SU-DHL-6 (cell line): ENCODE data around the gene IGSF11.

Source experiments
- H2AFZ ChIP-seq: fragments of 200-600 bp; sonication (generic); 2 replicates; pipeline ENCODE4 v1.6.1; 2014; ENCODE audit warnings: low read depth, mild to moderate bottlenecking, moderate library complexity, mixed read lengths, antibody characterized with exemption, low read length; ENCODE audit not compliant: severe bottlenecking
- H3F3A ChIP-seq: fragments of 200-600 bp; shearing (Covaris generic); 2 replicates; pipeline ENCODE4 v1.6.0; 2016; ENCODE audit warnings: antibody characterized with exemption, mild to moderate bottlenecking; ENCODE audit not compliant: insufficient read depth
- H3K27ac ChIP-seq: fragments of 200-600 bp; sonication (generic); 2 replicates; pipeline ENCODE4 v1.5.1; 2016; ENCODE audit warnings: low read depth, mild to moderate bottlenecking, low read length, moderate library complexity, mixed read lengths
- H3K27me3 ChIP-seq: fragments of 200-600 bp; sonication (generic), shearing (Covaris generic); 2 replicates; pipeline ENCODE4 v1.6.0; 2014; ENCODE audit warnings: mild to moderate bottlenecking, low read length
- H3K36me3 ChIP-seq: fragments of 200-600 bp; sonication (generic); 2 replicates; pipeline ENCODE4 v1.6.1; 2014; ENCODE audit warnings: mild to moderate bottlenecking, low read length, mixed read lengths
- H3K4me2 ChIP-seq: fragments of 300-600, 200-600 bp; shearing (Covaris generic), sonication (generic); 2 replicates; pipeline ENCODE4 v1.6.0; 2014; ENCODE audit warnings: low read length, low read depth, mild to moderate bottlenecking; ENCODE audit not compliant: poor library complexity, severe bottlenecking
- H3K4me3 ChIP-seq: fragments of 200-600 bp; sonication (generic); 2 replicates; pipeline ENCODE4 v1.5.1; 2014; ENCODE audit warnings: antibody characterized with exemption, low read length, mild to moderate bottlenecking, mixed read lengths; ENCODE audit not compliant: insufficient read depth, poor library complexity, severe bottlenecking
- H3K79me2 ChIP-seq: fragments of 200-600 bp; sonication (generic); 2 replicates; pipeline ENCODE4 v1.6.1; 2014; ENCODE audit warnings: mild to moderate bottlenecking, low read length, moderate library complexity; ENCODE audit not compliant: insufficient read depth
- H3K9ac ChIP-seq: fragments of 200-600 bp; sonication (generic); 2 replicates; pipeline ENCODE4 v1.7.0; 2014; ENCODE audit warnings: mild to moderate bottlenecking, low read length
- H3K9me2 ChIP-seq: fragments of 200-600 bp; sonication (generic); replicated peaks from 2 replicates; pipeline ENCODE4 v1.6.1; 2014; ENCODE audit warnings: low read length; ENCODE audit not compliant: insufficient read depth
- H3K9me3 ChIP-seq: fragments of 200-600 bp; sonication (generic); 2 replicates; pipeline ENCODE4 v1.6.1; 2014; ENCODE audit warnings: low read length, mixed read lengths; ENCODE audit not compliant: insufficient read depth
- H4K20me1 ChIP-seq: fragments of 200-600 bp; sonication (generic); 2 replicates; pipeline ENCODE4 v1.6.1; 2014; ENCODE audit warnings: low read depth, mild to moderate bottlenecking, antibody characterized with exemption, low read length, moderate library complexity, mixed read lengths
- EZH2phosphoT487 ChIP-seq: fragments of 200-600 bp; sonication (generic), shearing (Covaris generic); conservative IDR thresholded peaks from 2 replicates; pipeline ENCODE4 v1.6.1; 2018; ENCODE audit warnings: mild to moderate bottlenecking, antibody characterized with exemption, low read length, moderate library complexity, mixed read lengths
- TF ChIP-seq, protein P1 (sequence below): fragments of 200-600 bp; sonication (generic); IDR thresholded peaks from one replicate; pipeline ENCODE4 v1.5.1; 2017; ENCODE audit warnings: antibody characterized with exemption, mild to moderate bottlenecking, low read length, moderate library complexity; ENCODE audit not compliant: insufficient read depth, poor library complexity, severe bottlenecking

The IGSF11 gene

DNA sequence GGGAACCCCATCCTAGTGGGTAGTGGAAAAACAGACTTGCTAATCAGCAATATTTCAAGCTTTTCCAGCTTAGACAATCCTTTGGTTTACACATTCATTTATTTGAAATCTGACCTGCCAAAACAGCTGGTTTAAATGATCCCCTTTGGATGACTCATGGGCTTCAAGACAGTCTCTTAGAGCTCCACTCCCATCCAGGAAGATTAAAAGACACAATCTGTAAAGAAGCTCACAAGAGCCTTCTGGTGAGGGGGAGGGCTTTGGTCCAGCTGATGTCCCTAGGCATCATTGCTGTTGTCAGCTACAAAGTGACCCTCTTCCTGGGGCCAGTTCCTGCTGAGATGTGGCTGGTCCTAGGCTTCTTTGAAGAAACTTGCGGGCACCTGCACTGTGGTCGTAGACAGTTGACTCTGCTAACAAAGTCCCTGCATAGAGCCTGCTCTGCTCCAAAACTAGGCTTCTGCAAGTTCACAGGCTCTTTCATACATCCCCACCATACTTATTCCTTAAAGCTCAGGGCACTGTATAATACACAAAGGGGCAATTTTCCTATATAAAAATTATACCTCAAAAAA, 73.7 kb downstream of the IGSF11 start:
- Histone ChIP-seq H3F3A (no peaks in the 10 kb centered on the region), H3K27me3 (no peaks in the 10 kb centered on the region), H3K79me2 (no peaks in the 10 kb centered on the region), H3K9me2 (no peaks in the 10 kb centered on the region), H4K20me1 (no peaks in the 10 kb centered on the region), H3K9ac (no peak overlapping the region), H3K4me2 (no peak overlapping the region), H3K36me3 (no peaks in the 10 kb centered on the region), H3K9me3 (no peaks in the 10 kb centered on the region), H3K4me3 (no peak overlapping the region), H2AFZ (no peak overlapping the region), H3K27ac (no peak overlapping the region)
- TF ChIP-seq EZH2phosphoT487: no peak
- TF ChIP-seq, protein P1, sequence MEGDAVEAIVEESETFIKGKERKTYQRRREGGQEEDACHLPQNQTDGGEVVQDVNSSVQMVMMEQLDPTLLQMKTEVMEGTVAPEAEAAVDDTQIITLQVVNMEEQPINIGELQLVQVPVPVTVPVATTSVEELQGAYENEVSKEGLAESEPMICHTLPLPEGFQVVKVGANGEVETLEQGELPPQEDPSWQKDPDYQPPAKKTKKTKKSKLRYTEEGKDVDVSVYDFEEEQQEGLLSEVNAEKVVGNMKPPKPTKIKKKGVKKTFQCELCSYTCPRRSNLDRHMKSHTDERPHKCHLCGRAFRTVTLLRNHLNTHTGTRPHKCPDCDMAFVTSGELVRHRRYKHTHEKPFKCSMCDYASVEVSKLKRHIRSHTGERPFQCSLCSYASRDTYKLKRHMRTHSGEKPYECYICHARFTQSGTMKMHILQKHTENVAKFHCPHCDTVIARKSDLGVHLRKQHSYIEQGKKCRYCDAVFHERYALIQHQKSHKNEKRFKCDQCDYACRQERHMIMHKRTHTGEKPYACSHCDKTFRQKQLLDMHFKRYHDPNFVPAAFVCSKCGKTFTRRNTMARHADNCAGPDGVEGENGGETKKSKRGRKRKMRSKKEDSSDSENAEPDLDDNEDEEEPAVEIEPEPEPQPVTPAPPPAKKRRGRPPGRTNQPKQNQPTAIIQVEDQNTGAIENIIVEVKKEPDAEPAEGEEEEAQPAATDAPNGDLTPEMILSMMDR: no peak

DNA sequence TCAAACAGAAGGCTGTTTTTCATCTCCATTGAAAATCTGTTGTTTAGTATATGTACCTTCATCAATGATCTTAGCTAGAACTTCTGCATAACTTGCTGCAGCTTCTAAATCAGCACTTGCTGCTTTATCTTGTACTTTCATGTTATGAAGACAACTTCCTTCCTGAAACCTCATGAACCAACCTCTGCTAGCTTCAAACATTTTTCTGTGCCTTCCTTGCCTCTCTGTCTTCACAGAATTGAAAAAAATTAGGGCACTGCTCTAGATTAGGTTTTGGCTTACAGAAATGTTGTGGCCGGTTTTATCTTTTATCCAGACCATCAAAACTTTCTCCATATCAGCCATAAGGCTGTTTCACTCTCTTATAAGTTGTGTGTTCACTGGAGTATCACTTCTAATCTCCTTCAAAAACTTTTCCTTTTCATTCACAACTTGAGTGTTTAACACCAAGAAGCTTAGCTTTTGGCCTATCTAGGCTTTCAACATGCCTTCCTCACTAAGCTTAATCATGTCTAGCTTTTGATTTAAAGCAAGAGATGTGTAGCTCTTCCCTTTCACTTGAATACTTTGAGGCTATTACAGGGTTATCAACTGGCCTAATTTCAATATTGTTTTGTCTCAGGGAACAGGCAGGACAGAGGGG, 78.6 kb downstream of the IGSF11 start:
- Histone ChIP-seq H3K9me3 (no peaks in the 10 kb centered on the region), H3K4me2 (no peak overlapping the region), H3K9me2 (no peaks in the 10 kb centered on the region), H3K27ac (no peak overlapping the region), H3K27me3 (no peaks in the 10 kb centered on the region), H2AFZ (no peak overlapping the region), H3F3A (no peaks in the 10 kb centered on the region), H3K9ac (no peak overlapping the region), H3K4me3 (no peak overlapping the region), H4K20me1 (no peaks in the 10 kb centered on the region), H3K36me3 (no peaks in the 10 kb centered on the region), H3K79me2 (no peaks in the 10 kb centered on the region)
- no peak for TF ChIP-seq EZH2phosphoT487
- TF ChIP-seq, protein P1: no peak

DNA sequence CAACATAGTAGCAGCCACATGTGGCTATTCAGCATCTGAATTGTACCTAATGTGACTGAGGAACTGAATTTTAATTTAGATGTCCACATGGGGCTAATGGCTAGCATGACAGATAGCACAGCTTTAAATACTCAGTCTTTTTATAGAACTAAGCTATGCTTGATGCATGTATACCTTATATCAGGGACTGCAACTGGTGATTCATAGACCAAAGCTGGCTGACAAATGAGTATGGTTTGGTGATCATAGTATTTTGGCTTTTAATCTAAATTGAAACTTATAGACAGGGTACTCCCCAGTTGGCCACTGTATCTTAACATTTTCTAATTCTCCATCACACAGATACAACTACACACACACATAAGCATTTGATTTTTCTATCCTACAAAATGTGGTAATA, 83.6 kb downstream of the IGSF11 start:
- H3K27ac ChIP-seq: no peak overlapping the region
- no peak overlapping the region for H2AFZ ChIP-seq
- H3K36me3 ChIP-seq: no peaks in the 10 kb centered on the region
- no peaks in the 10 kb centered on the region for H4K20me1 ChIP-seq
- TF ChIP-seq EZH2phosphoT487: no peak
- TF ChIP-seq, protein P1: no peak
- no peak overlapping the region for H3K4me2 ChIP-seq
- H3K9me2 ChIP-seq: no peaks in the 10 kb centered on the region
- H3K9me3 ChIP-seq: no peaks in the 10 kb centered on the region
- no peaks in the 10 kb centered on the region for H3F3A ChIP-seq
- H3K9ac ChIP-seq: no peak overlapping the region
- no peaks in the 10 kb centered on the region for H3K27me3 ChIP-seq
- no peak overlapping the region for H3K4me3 ChIP-seq
- H3K79me2 ChIP-seq: no peaks in the 10 kb centered on the region
